ENCODE results near the gene HPSE2.
"Not testable (repeated sequence)": the region's sequence is repeated elsewhere in the genome, so short reads cannot be mapped to it uniquely, and the experiment has no call there.

HPSE2 gene

GRCh38 chr10:98609265-98609664 is 626.4 kb downstream of the HPSE2 start:
- DNase-seq, result no peak

GRCh38 chr10:98608411-98608810 is 627.2 kb downstream of the HPSE2 start:
- DNase-seq, result no peak

- DNase-seq, result no peak
Observed at GRCh38 chr10:98602224-98602623, 633.4 kb downstream of the HPSE2 start.

DNA sequence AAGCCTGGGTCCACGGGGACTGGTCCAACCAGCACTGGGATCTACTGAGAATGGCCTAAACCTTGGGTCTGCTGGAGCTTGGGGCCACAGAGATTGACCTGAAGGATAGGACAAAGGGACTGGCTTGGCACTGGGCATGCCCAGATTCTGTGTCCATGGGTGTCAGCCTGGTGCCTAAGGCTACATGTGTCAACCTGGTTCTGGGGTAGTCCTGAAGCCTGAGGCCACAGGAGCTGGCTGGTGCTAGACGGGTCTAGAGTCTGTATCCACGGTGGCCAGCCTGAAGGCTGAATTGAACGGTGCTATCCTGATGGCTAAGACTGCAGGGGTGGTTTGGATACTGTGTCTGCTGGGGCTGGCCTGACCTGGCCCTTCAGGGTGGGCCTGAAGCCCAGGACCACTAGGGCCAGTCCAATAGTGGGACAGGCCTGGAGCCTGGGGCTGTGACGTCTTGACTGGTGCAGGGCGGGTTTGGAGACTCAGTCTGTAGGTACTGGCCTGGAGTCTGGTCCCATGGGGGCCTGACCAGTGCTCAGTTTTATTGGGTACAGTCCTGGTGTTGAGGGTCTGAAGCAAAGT is 636.5 kb downstream of the HPSE2 start:
- no peak for DNase-seq

- DNase-seq, result no peak
Observed at GRCh38 chr10:98596404-98596803, 639.2 kb downstream of the HPSE2 start.

GRCh38 chr10:98589691-98590090 is 646.0 kb downstream of the HPSE2 start:
- no peak for DNase-seq

DNA sequence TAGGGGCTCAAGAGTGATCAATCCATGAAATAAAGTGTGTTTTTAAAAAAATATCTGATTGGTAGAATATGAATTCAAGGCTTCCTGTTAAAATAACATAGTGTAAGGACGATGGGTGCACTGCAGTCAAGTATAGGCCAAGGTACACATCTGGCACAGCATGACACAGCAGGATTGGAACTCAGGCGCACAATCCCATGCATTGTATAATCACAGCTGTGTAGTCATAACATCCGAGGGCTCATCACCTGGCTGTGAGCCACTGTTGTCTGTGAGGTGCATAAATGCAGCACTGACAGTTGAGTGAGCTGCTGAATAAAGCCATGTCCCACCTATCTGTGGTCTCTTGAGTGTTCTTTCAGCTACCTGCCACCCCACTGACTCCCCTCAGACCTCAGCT is 646.6 kb downstream of the HPSE2 start:
- no peak for DNase-seq

GRCh38 chr10:98587156-98587837 is 648.4 kb downstream of the HPSE2 start:
- no peak for DNase-seq

GRCh38 chr10:98586096-98586495 is 649.6 kb downstream of the HPSE2 start:
- no peak for DNase-seq

GRCh38 chr10:98582363-98582762 is 653.3 kb downstream of the HPSE2 start:
- no peak for DNase-seq

DNA sequence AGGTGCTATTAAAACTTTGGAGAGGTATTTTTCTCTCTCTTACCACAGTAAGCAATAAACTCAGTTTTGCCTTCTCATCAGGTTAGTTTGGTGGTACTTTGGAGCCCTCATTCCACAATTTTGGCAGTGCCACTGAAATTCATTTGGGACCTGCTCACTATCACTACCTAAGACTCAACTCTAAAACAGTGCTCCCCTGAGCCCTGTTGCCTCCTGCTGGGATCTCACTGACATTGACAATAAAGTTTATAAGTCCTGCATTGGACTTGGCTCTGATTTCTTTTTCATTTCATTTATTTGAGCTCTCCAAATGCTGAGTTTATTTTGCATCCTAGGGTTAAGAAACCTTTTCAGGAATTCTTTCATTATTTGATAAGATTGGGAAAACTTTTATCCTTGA is 658.1 kb downstream of the HPSE2 start:
- no peak for DNase-seq

DNA sequence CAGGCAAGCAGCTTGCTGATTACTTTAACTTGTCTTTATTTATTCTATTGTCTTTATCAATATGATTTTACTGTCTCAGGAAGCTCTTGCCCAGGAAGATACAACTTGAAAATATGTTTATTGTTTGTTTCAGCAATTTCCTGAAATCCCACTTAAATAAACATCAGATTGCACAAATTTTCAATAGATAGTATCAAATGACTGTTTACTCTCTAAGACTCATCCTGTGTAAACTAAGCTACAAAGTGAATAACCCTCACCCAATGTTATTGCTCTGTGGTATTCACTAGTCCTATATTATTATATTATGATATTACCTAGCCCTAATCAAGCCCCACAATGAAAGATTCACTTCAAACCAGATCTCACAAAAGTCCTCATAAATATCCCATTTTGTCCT is 658.5 kb downstream of the HPSE2 start:
- no peak for DNase-seq

DNA sequence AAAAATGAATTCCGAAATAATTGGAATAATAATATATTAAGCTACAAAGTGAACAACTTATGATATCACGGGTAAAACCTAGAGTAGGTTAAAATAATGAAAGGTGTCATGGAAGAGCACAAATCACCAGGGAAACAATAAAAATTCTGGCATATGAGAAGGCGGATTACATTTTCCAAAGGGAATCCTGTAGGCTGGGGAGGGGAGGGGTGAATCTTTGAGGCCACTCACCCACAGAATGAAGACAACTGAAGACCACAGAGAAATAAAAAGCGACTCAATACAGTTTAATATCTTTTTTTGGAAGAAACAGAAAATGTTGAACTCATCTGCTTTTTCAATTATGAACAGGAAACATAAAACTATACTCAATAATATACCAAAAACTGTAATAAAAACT is 659.6 kb downstream of the HPSE2 start:
- DNase-seq, result no peak

GRCh38 chr10:98572594-98572993 is 663.1 kb downstream of the HPSE2 start:
- no peak for DNase-seq

GRCh38 chr10:98570834-98571233 is 664.8 kb downstream of the HPSE2 start:
- no peak for DNase-seq

DNA sequence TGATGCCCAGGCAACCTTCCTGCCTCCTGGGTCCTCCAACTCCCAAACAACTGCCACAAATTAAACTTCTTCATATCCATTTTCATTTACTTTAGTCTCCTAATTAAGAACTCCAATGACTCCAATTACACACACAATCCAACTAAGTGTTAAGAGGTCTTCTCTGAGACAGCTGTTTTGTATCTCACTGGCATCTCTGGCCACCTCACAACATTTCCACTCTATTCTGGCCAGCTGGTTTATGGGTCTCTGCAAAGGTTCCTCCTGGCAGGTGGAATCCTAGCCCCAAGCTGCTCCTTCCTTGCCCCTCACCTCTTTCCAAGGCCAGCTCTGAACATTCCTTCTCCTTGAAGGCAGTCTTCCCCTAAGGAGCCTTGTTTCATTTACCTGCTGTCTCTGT is 665.8 kb downstream of the HPSE2 start:
- DNase-seq, result no peak

- no peak for DNase-seq
Observed at GRCh38 chr10:98568551-98568950, 667.1 kb downstream of the HPSE2 start.

DNA sequence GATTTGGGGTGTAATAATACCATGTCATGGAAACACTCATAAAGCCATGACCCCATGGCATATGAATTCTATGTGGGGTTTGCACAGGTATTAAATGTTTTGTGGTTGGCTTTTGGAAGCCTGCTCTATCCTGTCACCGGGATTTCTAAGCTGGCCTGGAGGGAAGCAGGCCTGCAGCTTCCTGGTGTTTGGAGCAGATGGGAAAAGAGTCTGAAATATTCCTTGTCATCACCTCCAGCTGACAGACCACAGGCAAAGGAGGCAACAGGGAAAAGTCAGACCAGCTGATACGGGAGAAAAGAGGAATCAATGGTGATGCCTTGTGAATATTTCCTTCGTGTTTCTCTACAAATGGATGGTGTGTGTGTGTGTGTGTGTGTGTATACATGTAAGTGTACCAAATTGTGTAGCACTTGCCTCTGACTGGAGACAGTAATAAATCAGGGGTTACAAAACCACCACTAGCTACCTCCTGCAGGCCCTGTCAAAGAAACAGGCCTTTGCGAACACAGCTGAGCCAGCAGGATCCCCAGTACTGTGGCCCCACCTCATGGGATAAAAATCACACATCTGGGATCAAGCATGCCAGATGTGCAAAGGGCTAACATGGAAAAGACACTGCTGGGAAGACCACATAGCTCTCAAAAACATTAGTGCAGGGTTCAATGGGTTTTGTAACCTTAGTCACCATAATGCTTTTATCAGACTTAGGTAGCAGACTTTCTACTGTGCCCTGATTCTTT is 668.1 kb downstream of the HPSE2 start:
- no peak for DNase-seq

DNA sequence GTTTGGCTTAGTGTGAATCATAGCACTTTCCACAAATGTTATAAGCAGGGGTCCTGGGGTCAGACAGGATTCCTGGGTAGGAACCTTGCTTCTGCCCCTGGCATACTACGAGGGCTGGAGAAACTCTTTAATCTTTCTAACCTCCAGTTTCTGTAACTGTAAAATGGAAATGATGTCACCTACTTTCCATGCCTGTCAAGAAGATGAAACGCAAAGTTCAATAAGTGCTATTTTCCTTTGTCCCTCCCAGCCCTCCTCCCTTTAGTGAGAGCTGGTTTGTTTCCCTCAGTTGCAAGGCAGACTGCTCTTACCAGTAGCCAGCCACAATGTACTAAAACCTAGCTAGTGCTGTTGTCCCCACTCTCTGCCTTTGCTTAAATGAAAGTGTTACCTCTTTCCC is 671.8 kb downstream of the HPSE2 start:
- no peak for DNase-seq

DNA sequence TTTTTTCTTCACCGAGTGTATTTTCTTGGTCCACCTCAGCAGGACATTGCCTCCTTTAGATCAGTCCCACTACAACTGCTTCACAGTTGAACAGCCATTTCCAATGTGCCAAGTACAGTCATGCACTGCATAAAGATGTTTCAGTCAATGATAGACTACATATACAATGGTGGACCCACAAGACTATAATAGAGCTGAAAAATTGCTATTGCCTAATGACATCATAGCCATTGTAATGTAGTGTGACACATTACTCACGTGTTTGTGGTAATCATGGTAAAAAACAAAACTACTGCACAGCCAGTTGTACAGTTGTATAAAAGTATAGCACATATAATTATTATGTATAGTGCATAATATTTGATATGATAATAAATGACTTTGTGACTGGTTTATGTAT is 675.1 kb downstream of the HPSE2 start:
- DNase-seq, result no peak

GRCh38 chr10:98556061-98556460 is 679.6 kb downstream of the HPSE2 start:
- DNase-seq, result no peak

GRCh38 chr10:98555021-98555619 is 680.5 kb downstream of the HPSE2 start:
- no peak for DNase-seq

DNA sequence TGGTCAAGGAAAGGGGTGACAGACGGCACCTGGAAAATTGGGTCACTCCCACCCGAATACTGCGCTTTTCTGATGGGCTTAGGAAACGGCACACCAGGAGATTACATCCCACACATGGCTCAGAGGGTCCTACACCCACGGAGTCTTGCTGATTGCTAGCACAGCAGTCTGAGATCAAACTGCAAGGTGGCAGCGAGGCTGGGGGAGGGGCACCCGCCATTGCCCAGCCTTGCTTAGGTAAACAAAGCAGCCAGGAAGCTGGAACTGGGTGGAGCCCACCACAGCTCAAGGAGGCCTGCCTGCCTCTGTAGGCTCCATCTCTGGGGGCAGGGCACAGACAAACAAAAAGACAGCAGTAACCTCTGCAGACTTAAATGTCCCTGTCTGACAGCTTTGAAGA is 694.1 kb downstream of the HPSE2 start:
- DNase-seq, result not testable (repeated sequence)

DNA sequence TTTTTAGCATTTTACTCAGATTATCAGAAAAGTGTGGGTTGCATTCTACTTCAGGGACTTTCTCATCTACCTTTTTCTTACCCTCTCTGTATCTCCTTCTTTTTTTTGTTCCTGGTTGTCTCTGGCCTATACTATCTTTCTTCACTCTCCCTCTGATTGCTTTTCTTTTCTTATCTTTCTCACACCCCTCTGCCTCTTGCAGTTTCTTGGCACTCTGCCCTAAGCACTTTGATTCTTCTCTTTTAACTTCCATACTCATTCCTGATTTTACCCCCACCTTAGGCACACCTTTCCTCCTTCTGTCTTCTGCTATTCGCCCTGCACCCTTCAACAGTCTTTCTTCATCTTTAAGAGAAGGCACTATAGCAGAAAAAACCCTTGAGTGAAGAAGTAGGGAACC is 696.1 kb downstream of the HPSE2 start:
- no peak for DNase-seq

All from SHP77 (cell line).